ENCODE data around the gene AARSD1.
"Not testable (repeated sequence)": the region's sequence is repeated elsewhere in the genome, so short reads cannot be mapped to it uniquely, and the experiment has no call there.

AARSD1 gene

DNA sequence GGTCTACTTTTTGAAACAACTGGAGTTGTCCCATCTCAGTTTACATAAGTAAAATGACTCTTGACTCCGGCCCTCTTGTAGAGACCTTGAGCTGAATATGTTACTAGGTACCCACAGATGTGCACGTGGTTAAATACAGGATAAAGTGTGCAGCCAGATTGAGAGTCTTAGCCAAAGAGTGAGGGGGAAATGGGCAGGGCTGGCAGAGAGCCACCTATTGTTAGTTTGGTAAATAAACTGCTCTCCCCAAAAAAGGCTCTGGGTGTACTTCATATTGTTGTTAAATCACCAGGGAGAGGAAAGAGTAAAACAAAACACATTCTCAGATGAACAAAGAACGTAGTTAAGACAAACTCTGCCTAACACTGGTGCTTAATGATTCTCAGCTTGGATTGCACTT is 43.3 kb downstream of the AARSD1 start:
- DNase-seq (ENCODE audit: low read depth, low spot score) = no peak
- ChIA-PET POLR2A (no interaction called here), CTCF (interaction anchor here (1.0 to 2.0 kb wide), 5 partner anchors 8 to 97 kb away, joined by 3 to 10 read pairs (median 5); partner anchors contain the start of gene BECN1)
- H3K4me3 ChIP-seq (ENCODE audit: low read depth, low read length) = no peak overlapping the region
- no peak for TF ChIP-seq CTCF (IDR thresholded peaks at IDR 0.05; ENCODE audit: insufficient read depth, low read length, missing control alignments)

- POLR2A ChIA-PET = no interaction called here
- no peak for DNase-seq (ENCODE audit: low read depth, low spot score)
- CTCF ChIA-PET = interaction anchor here (1.0 to 2.0 kb wide), 5 partner anchors 9 to 96 kb away, joined by 3 to 10 read pairs (median 5); partner anchors contain the start of gene BECN1
- no peak for TF ChIP-seq CTCF (IDR thresholded peaks at IDR 0.05; ENCODE audit: insufficient read depth, low read length, missing control alignments)
- no peak overlapping the region for H3K4me3 ChIP-seq (ENCODE audit: low read depth, low read length)
Measured at GRCh38 chr17:42920106-42920900, 44.0 kb downstream of the AARSD1 start.

DNA sequence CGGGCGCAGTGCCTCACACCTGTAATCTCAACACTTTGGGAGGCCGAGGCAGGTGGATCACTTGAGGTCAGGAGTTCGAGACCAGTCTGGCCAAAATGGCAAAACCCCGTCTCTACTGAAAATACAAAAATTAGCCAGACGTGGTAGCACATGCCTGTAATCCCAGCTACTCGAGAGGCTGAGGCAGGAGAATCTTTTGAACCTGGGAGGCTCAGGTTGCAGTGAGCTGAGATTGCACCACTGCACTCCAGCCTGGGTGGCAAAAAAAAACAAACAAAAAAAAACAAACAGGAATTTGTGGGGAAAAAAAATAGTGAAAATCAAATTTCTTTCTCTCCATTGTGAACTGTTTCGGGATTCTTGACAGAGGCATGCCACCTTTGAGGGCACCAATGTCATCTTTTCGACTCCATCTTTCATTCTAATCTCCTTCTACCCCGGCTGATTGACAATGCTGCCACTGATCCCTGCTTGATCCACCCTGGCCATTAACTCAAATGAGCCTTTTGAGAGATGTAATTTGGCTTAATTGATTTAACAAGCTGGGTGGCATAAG is 44.7 kb downstream of the AARSD1 start:
- DNase-seq (ENCODE audit: low read depth, low spot score); H3K4me3 ChIP-seq (ENCODE audit: low read depth, low read length); POLR2A ChIA-PET: not testable (repeated sequence)
- CTCF ChIA-PET = interaction anchor here (0.8 to 2.0 kb wide), 7 partner anchors 9 to 95 kb away, joined by 3 to 10 read pairs (median 5); partner anchors contain the start of gene BECN1

DNA sequence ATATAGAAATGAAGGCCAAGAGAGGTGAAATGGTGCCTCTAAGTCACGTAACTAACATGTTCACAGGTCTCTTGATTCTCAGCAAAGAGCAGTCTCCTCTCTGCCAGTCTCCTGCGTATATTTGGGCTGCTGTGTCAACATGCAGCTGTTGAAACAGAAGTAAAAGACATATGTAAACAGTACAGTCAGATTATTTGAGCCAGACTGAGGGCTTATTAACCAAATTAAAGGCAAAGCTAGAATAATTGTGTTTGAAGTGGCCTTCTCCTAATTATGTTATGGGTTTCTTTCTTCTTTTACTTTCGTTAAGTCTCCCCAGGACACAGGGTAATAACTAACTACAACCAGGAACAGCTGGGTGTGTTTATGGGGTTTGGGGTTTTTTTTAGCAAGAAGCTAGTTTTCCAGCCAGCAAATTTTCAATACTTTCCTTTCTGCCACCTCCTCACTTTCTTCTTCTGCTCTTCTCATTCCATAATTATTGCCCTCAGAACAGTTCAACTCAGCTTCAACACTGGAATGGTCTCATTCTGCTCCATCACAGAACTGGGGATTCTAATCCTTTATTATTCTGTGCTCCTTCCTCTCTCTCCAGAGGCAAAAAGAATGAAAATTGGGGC is 45.2 kb downstream of the AARSD1 start:
- POLR2A ChIA-PET = no interaction called here
- H3K4me3 ChIP-seq (ENCODE audit: low read depth, low read length) = no peak overlapping the region
- TF ChIP-seq CTCF (IDR thresholded peaks at IDR 0.05; ENCODE audit: insufficient read depth, low read length, missing control alignments) = no peak
- CTCF ChIA-PET = interaction anchor here (0.8 to 2.0 kb wide), 3 partner anchors 10 to 76 kb away, joined by 5 to 10 read pairs (median 5); no protein-coding TSS in a partner anchor
- DNase-seq (ENCODE audit: low read depth, low spot score) = no peak

DNA sequence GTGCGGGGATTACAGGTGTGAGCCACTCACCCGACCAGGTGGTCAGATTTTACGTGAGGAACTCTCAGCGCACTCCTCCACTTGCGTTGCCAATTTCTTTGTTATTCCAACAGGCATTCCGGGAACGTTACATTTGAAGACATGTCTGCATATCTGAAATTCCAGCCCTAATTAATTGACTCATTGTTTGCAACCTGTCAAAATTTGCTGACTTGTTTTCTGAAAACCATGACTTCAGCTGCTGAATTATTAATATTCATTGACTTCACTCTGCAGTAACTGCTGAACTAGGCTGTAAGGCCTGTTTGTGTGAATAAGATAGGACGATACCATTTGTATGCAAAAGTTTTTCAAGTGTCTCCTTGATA is 47.0 kb downstream of the AARSD1 start:
- POLR2A ChIA-PET = no interaction called here
- CTCF ChIA-PET = no interaction called here

DNA sequence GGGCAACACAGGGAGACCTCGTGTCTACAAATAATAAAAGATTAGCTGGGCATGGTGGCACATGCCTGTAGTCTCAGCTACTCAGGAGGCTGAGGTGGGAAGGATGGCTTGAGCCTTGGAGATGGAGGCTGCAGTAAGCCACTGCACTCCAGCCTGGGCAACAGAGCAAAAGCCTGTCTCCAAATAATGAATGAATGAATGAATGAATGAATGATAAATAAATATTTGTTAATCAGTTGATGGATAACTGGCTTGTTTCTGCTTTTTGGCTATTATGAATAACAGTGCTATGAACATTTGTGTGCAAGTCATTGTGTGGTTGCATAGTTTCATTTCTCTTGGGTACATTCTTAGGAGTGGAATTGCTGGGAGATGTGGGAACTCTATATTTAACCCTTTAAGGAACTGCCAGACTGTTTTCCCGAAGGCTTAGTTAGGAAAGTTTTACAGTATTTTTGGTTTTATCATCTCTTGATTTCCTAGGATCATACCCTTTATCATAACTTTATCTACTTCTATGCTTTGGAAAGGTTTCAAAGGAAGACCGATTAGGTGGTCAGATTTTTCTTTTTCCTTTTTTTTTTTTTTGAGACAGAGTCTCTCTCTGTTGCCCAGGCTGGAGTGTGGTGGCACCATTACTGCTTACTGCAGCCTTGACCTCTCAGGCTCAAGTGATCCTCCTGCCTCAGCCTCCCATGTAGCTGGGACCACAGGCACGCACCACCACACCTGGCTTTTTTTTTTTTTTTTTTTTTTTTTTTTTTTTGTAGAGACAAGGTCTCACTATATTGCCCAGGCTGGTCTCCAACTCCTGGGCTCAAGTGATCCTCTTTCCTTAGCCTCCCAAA is 47.6 kb downstream of the AARSD1 start:
- DNase-seq (ENCODE audit: low read depth, low spot score); POLR2A ChIA-PET; H3K4me3 ChIP-seq (ENCODE audit: low read depth, low read length): not testable (repeated sequence)
- CTCF ChIA-PET = interaction anchor here (1.8 kb wide), 1 partner anchor 13 kb away, joined by 6 read pairs; no protein-coding TSS in a partner anchor

More for the DNA sequence above, 47.0 kb downstream of the AARSD1 start:
- no peak for TF ChIP-seq CTCF (IDR thresholded peaks at IDR 0.05; ENCODE audit: insufficient read depth, low read length, missing control alignments)
- no peak for DNase-seq (ENCODE audit: low read depth, low spot score)
- no peak overlapping the region for H3K4me3 ChIP-seq (ENCODE audit: low read depth, low read length)

DNA sequence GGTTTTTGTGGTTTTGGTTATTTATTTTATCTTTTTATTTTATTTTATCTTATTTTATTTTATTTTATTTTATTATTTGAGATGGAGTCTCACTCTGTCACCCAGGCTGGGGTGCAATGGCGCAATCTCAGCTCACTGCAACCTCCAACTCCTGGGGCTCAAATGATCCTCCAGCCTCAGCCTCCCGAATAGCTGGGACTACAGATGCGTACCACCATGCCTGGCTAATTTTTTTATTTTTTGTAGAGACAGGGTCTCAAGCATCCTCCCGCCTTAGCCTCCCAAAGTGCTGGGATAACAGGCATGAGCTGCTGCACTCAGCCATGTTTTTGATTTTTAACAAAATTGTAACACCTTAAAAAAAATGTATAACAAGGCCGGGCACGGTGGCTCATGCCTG is 49.0 kb downstream of the AARSD1 start:
- CTCF ChIA-PET = interaction anchor here (1.8 kb wide), 1 partner anchor 14 kb away, joined by 6 read pairs; no protein-coding TSS in a partner anchor
- POLR2A ChIA-PET = not testable (repeated sequence)

More for the DNA sequence above, 49.0 kb downstream of the AARSD1 start:
- not testable (repeated sequence) for DNase-seq (ENCODE audit: low read depth, low spot score); H3K4me3 ChIP-seq (ENCODE audit: low read depth, low read length)
